ENCODE measurements around the gene SLC25A51.

DNA sequence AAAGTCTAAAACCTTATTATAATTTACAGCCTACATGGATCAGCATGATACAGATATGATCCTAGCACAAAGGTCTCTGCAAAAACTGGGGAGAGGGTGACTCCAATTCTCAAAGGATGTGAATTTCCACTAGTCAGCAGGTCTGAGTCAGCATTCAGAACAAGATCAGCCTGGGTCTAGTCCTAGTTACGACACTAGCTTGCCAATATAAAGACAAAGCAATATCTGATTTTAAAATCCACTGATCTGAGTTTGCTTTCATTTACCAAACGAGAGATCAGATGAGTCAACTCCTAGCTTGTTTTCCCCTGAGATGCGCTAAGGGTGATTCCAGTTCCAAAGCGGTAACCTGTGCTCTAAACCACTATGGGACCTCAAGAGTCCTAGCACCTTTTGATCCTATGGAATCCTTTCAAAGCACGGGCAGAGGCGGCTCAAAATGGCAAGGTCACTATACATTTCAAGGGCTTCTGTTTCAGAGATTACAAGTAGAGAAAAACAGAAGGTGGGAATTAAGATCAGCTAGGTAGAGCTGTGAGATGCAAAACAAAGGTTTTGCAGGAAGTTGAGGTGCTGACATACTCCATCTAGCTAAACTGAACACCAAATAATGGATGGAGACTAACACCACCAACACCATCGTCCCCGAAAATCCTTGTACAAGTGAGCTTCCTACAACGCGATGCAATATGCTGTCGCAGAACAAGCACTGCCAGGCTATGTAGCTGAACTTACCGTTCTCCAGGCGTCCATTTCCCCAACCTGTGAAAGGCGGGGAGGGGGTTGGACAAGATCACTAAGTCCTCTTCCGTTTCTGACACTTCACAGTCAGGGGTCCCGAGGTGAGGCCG is 906 bp downstream of the SLC25A51 start:
- no peak for TF ChIP-seq YY1 (IDR thresholded peaks at IDR 0.05; ENCODE audit: insufficient read depth, insufficient read length)
- no peak for TF ChIP-seq ZNF274 (IDR thresholded peaks at IDR 0.05; ENCODE audit: low read depth, low read length)
- no peak for TF ChIP-seq SUZ12 (IDR thresholded peaks at IDR 0.05; ENCODE audit: extremely low read depth, insufficient read depth, insufficient read length)

Data from NT2/D1 (cell line).